H1 (cell line): ENCODE measurements around the gene OR52N5. TPM values are rescaled to one million over a fixed set of nuclear protein-coding genes. Genes with fewer than 3 reads are reported as not detected.

Experiments
- ATF2 ChIP-seq: IDR thresholded peaks from 2 replicates; pipeline ENCODE4 v1.6.1; 2012; ENCODE audit warnings: low read length, inconsistent platforms
- CBX8 ChIP-seq: fragments of 300-800, 300-1000 bp; sonication (generic); IDR thresholded peaks from 2 replicates; pipeline ENCODE4 v1.7.1; 2016; ENCODE audit warnings: low read depth, low read length, borderline replicate concordance
- CHD1 ChIP-seq: IDR thresholded peaks from 2 replicates; pipeline ENCODE4 v1.6.1; 2012; ENCODE audit warnings: low read depth, low read length, improper control_type of control experiment
- E2F6 ChIP-seq: IDR thresholded peaks from 2 replicates; pipeline ENCODE4 v1.6.1; 2012; ENCODE audit warnings: inconsistent platforms
- JUND ChIP-seq: IDR thresholded peaks from 2 replicates; pipeline ENCODE4 v1.6.1; 2011; ENCODE audit warnings: mild to moderate bottlenecking, improper control_type of control experiment, low read length
- KDM1A ChIP-seq: fragments of 200-600, 300-600 bp; sonication (generic); IDR thresholded peaks from 2 replicates; pipeline ENCODE4 v1.7.1; 2016; ENCODE audit warnings: mild to moderate bottlenecking, low read length, borderline replicate concordance
- KDM4A ChIP-seq: IDR thresholded peaks from one replicate; pipeline ENCODE4 v1.7.1; 2012; ENCODE audit warnings: low read depth, mild to moderate bottlenecking, moderate library complexity, low read length, inconsistent platforms; ENCODE audit not compliant: severe bottlenecking
- MAFK ChIP-seq: IDR thresholded peaks from 2 replicates; pipeline ENCODE4 v1.6.1; 2012; ENCODE audit warnings: low read depth, mild to moderate bottlenecking, improper control_type of control experiment, low read length
- NANOG ChIP-seq: IDR thresholded peaks from 2 replicates; pipeline ENCODE4 v1.6.1; 2011; ENCODE audit warnings: low read length, low read depth, mild to moderate bottlenecking, inconsistent platforms; ENCODE audit not compliant: insufficient read depth, poor library complexity, severe bottlenecking
- TEAD4 ChIP-seq: IDR thresholded peaks from 2 replicates; pipeline ENCODE4 v1.6.1; 2012; ENCODE audit warnings: low read depth, low read length, inconsistent platforms, mixed read lengths
- polyA plus RNA-seq, 7 experiments: library from polyadenylated mRNA; depleted of rRNA in 3 of 7; stranded (reverse) in 5 of 7; unstranded in 2 of 7; fragments of >200 nt in 5 of 7; fragments of 200-250 nt in 2 of 7; gene quantifications; 1 replicate in 5 of 7; 2 replicates in 1 of 7; 4 replicates in 1 of 7; pipeline versions ENCODE4 v1.2.1 to v1.2.3, GENCODE V29; 2011 to 2013; ENCODE audit warnings: missing spikeins in 2 of 7, mixed read lengths in 2 of 7
- total RNA-seq: library from RNA; stranded (reverse); fragmentation: NEBNext Ultra II Directional; extraction: Animal tissue kit (Norgen Biotek cat#: 25700); gene quantifications from 2 replicates; pipeline ENCODE4 v1.2.1, GENCODE V29; 2021

OR52N5 gene
- total and polyA plus RNA-seq, 2 of the 8 experiments (the other 6 are each of a cell fraction or from before 2014, with no cell fraction given) = 0.12 TPM; not detected in 1

DNA sequence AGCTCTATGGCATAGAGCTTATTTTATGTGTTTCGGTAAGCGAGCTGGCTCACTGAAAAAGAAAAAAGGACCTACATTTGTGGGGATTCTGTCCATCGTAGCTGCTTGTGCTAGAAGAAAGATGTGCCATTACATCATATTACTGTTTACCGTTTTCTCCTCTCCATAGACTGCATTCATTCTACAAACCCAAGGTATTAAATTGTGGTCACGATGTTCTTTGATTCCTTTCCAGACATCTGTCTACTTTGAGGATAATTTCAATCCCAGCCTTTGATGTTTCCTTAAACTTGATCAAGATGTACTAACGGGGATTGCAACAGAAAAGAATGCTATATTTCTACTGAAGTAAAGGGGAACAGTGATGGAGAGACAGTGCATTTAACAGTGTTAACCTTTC is 13.4 kb upstream of the OR52N5 start (continued):
- TF ChIP-seq ATF2 (no peak), KDM1A (no peak), KDM4A (no peak), JUND (no peak), CBX8 (no peak), MAFK (no peak), E2F6 (no peak), CHD1 (no peak), NANOG (no peak), TEAD4 (no peak)
- TF ChIP-seq, all 59 proteins: peak for 0
